Activated effector memory CD4-positive, alpha-beta T cell treated with anti-CD3 and anti-CD28 coated beads, Interleukin-2, amount 50 U/mL, for 16 hours (primary cell): Measurements from ENCODE around the gene PPP2R5A.
A peak's percentile ranks its signal among the peaks of the same experiment; 100 is the strongest.

ENCODE experiments used
- DNase-seq: peaks from one replicate; pipeline ENCODE4 v3.0.0-alpha.2; 2020

PPP2R5A gene

DNA sequence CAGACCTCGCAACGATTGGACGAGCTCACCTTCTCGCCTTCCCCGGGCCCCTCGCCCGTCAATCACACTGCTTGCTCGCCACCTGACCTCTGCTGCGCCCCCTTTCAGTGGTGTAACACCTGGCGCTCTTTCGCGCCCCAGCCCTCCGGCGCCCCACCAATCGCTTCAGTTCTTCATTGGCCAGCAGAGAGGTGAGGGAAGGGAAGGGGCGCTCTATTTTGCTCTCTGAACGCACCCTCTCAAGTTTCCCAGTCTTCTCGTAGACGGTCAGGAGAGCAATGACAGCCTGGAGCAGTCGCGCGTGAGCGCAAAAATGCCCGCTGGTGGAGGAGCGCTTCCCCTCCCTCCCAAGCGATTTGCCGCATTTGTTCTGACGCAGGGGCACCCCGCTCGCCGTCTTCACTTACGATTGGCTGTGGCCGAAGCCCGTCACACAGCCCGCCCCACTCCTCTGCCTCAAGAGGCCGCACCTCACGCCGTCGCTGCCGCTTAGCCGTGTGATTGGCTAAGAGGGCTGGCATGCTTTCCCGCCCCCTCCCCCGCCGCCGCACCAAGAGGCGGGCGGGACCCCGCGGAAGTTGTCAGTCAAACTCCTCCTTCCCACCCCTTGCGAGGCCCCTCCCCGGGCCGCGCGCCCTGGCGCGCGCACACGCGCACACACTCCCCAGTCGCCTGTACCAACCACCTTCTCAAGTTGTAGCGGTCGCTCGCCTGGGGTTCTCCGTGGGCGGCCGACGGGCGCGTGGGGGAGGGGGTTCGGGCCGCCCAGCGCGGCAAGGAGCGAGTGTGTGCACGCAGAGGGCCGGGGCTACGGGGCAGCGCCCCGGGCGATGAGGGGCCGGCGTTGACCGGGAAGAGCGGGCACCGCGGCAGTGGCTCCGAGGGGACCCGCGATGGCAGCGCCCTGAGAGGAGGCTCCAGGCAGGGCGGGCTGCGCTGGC lies at the start of gene PPP2R5A:
PPP2R5A (plus strand) TSS at position 667 of the 941 bp plus-strand sequence. CDS start 701 bp downstream, outside the sequence.
- peak; percentile 99 for DNase-seq

GRCh38 chr1:212235857-212236256 lies 49.4 kb upstream of the PPP2R5A start:
- no peak for DNase-seq

GRCh38 chr1:212236664-212237220 lies 48.5 kb upstream of the PPP2R5A start:
- no peak for DNase-seq

GRCh38 chr1:212237651-212238050 lies 47.6 kb upstream of the PPP2R5A start:
- no peak for DNase-seq

GRCh38 chr1:212238552-212238951 lies 46.7 kb upstream of the PPP2R5A start:
- DNase-seq: no peak

- no peak for DNase-seq
These were observed 43.7 kb upstream of the PPP2R5A start for GRCh38 chr1:212241501-212241900.

GRCh38 chr1:212241957-212242287 lies 43.3 kb upstream of the PPP2R5A start:
- DNase-seq: no peak

- DNase-seq: no peak
These were observed 42.8 kb upstream of the PPP2R5A start for GRCh38 chr1:212242288-212242984.

DNA sequence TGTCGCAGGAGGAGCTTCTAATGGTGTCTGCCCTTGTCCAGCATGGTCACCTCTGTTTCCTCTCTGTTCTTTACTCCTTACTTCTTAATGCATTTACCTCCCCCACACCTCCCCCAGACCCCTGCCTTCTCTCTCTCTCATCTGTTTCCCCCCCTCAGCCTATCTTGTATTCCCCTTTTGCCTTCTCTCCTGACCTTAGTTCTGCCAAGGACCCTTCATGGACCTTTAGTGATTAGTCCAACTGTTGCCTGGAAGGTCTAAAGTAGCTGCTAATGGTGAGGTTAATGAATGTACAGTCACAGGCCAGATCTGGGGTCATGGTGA lies 42.3 kb upstream of the PPP2R5A start:
- no peak for DNase-seq

DNA sequence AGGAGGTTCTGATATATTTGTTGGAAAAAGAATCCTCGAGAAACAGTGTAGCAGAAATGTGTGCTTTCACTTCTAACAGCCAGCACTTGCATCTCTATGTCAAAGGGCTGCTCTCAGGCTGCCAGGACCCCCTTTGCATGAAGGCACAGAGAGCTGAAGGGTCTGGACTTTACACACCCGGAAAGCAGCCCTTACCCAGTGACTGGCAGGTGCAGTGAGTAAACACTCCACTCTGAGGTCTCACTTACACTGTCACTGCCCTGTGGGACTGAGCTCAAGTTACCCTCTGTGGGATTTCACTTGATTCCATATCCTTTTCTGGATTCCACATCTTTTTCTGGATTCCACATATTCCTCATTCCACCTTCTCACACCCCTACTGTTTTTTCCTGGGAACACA lies 40.8 kb upstream of the PPP2R5A start:
- no peak for DNase-seq

- no peak for DNase-seq
These were observed 38.0 kb upstream of the PPP2R5A start for GRCh38 chr1:212247179-212247721.

- no peak for DNase-seq
These were observed 37.2 kb upstream of the PPP2R5A start for GRCh38 chr1:212247988-212248387.

- no peak for DNase-seq
These were observed 30.3 kb upstream of the PPP2R5A start for GRCh38 chr1:212254853-212255363.

DNA sequence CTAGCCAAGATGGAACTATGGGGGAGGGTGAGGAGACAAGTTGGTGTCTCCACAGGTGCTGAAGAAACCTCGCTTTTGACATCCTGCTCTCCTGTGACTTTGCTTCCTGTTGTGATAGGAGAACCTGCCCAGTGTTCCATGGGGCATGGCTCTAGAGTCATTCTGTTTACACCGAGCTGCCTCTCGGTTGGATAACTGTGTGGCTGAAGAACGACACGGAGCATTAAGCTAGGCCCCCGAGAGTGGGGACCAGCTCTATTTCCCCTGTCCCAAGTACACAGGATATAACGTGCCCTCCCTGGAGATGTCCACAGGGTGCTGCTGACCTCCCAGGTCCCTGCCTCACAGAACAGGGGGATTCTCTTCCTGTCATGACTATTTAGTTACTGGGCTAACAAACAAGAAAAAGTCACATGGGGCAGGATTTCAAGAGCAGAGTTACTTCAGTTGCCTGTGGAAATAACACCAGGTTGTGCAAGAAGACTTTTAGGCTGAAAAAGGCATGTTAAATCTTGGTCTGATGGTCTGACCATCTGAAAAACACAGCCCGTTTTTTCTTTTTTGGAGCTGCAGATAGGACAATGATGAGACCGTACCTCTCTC lies 29.4 kb upstream of the PPP2R5A start:
- DNase-seq: no peak

GRCh38 chr1:212256369-212256768 lies 28.8 kb upstream of the PPP2R5A start:
- peak; percentile 66 for DNase-seq

DNA sequence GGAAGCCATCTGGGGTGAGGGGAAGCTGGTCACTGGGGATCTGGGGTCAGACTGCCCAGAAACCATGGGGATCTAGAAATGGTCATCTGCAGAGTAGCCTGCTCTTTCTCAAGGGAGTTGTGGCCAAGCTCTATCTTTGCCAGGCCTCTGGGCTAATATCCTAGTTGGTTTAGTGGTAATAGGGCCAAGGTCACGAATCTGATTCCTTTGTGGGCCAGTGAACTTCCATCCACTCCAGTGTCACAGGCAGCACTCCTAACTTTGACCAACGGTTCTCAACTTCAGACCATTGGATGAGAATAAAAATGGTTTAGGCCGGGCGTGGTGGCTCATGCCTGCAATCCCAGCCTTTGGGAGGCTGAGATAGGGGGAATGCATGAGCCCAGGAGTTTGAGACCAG lies 28.1 kb upstream of the PPP2R5A start:
- no peak for DNase-seq

DNA sequence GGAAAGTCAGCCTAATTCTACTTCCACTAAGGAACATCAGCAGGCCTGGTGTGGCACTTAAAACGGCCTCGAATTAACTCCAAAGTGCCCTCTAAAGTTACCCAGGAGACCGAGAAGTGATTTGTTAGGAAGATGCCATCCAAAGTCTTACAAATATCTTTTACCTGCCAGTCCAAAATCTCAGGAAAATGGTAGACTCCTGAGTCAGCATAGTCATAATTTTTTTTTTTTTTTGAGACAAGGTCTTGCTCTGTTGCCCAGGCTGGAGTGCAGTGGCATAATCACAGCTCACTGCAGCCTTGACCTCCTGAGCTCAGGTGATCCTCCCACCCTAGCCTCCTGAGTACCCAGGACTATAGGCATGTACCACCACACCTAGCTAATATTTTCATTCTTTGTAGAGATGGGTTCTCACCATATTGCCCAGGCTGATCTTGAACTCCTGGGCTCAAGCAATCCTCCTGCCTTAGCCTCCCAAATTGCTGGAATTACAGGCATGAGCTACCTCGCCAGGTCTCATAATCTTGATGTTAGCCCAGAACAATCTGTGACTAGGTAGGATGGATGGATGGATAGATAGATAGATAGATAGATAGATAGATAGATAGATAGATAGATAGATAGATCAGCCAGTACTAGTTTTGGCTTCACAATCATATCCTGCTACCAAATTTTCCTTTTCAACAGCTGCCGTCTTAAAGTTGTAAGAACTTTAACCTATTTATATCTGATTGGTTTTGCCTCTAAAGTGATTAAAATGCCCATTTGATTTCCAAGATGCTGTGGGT lies 25.3 kb upstream of the PPP2R5A start:
- no peak for DNase-seq

GRCh38 chr1:212260557-212261355 lies 24.5 kb upstream of the PPP2R5A start:
- DNase-seq: no peak

DNA sequence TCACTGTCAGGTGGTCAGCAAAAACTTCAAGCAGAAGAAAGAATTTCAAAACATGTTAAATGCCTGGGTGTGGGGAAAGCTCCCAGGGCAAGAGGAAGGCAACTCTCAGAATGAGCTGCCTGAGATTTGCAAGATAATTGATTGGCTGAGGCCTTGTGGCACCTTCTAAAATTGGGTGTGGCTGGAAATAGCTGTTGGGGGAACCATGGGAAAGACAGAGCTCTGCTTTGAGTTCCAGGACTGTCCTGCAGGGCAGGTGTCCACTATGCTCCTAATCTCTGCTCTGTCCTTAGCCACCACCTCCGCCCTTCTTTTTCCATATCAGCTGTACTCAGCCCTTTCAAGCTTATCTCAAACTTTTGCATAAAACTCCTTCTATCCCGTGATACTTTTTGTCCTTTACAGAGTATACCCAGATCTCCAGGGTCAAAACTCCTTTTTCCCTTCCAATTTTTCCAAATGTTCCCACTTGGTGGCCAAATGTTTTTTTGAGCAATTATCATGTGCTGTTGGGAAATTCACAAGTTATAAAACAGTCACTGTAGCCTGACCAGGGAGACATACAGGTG lies 23.8 kb upstream of the PPP2R5A start:
- no peak for DNase-seq

- DNase-seq: no peak
These were observed 18.2 kb upstream of the PPP2R5A start for GRCh38 chr1:212267017-212267416.

DNA sequence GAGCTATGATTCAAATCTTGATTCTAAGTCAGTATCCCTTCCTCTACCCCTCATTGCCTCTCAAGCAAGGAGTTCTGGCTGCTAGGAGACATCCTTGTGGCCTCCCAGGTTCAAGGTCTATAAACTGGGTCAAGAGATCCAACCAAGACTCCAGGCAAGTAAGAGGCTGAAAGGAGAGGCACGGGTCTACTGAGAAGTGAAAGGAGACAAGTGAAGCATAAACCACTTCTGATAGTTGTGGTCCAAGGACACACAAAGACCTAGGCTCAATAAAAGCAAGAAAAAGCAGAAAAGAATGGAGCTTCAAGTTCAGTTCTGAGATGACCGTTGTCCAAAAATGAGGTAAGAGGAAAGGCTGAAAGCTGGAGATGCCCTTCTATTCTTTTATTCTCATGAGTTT lies 17.8 kb upstream of the PPP2R5A start:
- DNase-seq: no peak
